HCT116 (cell line): ENCODE results near the gene MYH14. TPM values are rescaled to one million over a fixed set of nuclear protein-coding genes. Genes with fewer than 3 reads are reported as not detected.

Source experiments
- ATAC-seq: fragments of 200-7000 bp; cut with Tn5 transposase; 2 replicates; pipeline ENCODE4 v1.9.1; 2020; ENCODE audit warnings: mild to moderate bottlenecking, moderate library complexity
- BruUV-seq: library from RNA; stranded (reverse); fragments of 400-500 nt; replicated peaks from 2 replicates; lab custom pipeline; 2021; lab: Mats Ljungman, UMichigan
- CTCF ChIA-PET: fragments of 300-600 bp; sonication (Branson Sonifier 250); formaldehyde crosslinking; loops from one replicate; lab custom pipeline; 2021; ENCODE audit warnings: antibody characterized with exemption; lab: Charles Lee
- POLR2A ChIA-PET: fragments of 300-600, 350-600 bp; sonication (Branson Sonifier 250); formaldehyde crosslinking; loops from one replicate; lab custom pipeline; 2021; ENCODE audit warnings: antibody characterized with exemption; lab: Charles Lee
- RAD21 ChIA-PET, 2 experiments: fragments of 300-600 bp; sonication (Branson Sonifier 250); formaldehyde crosslinking; loops; one replicate each; lab custom pipeline; 2023; ENCODE audit warnings: low total read pairs in 2 of 2; ENCODE audit not compliant: uncharacterized antibody in 2 of 2, unreplicated experiment in 2 of 2, low non-redundant PET in 1 of 2; lab: Charles Lee
- DNase-seq: peaks from one replicate; pipeline ENCODE4 v3.0.0-alpha.2; 2010; ENCODE audit warnings: low read depth, low spot score
- H2AFZ ChIP-seq: fragments of 200-600 bp; shearing (Covaris generic), sonication (generic); 2 replicates; pipeline ENCODE4 v1.6.1; 2017; ENCODE audit warnings: low read depth, mixed run types, mixed read lengths, antibody characterized with exemption, low read length; ENCODE audit not compliant: poor library complexity, severe bottlenecking
- H3K27ac ChIP-seq: 2 replicates; pipeline ENCODE4 v1.5.1; 2012; ENCODE audit warnings: low read depth, low read length
- H3K27me3 ChIP-seq: fragments of 200-600 bp; sonication (generic); 2 replicates; pipeline ENCODE4 v1.6.1; 2016; ENCODE audit warnings: mixed run types, low read length, mixed read lengths; ENCODE audit not compliant: insufficient read depth
- H3K36me3 ChIP-seq, 2 experiments: fragments of 200-500 bp in 1 of 2; fragments of 200-600 bp in 1 of 2; sonication (Bioruptor generic) in 1 of 2; sonication (generic) in 1 of 2; 2 replicates each; pipeline versions ENCODE4 v1.5.1 to v1.6.1; 2014 to 2016; ENCODE audit warnings: low read length in 2 of 2, inconsistent platforms in 1 of 2, mixed read lengths in 1 of 2, mixed run types in 1 of 2; ENCODE audit not compliant: insufficient read depth in 2 of 2, control insufficient read depth in 1 of 2
- H3K4me1 ChIP-seq, 2 experiments: fragments of 200-600 bp in 1 of 2; sonication (generic) in 1 of 2; 2 replicates each; pipeline versions ENCODE4 v1.5.1 to v1.6.1; 2012 to 2017; ENCODE audit warnings: low read length in 2 of 2, inconsistent platforms in 1 of 2, mild to moderate bottlenecking in 1 of 2, mixed read lengths in 1 of 2, mixed run types in 1 of 2, moderate library complexity in 1 of 2; ENCODE audit not compliant: insufficient read depth in 2 of 2, control insufficient read depth in 1 of 2
- H3K4me2 ChIP-seq: fragments of 200-600 bp; sonication (generic); 2 replicates; pipeline ENCODE4 v1.6.1; 2017; ENCODE audit warnings: mixed run types, low read length, mixed read lengths
- H3K4me3 ChIP-seq, 2 experiments: fragments of 200-600 bp in 1 of 2; sonication (generic) in 1 of 2; replicated peaks in 1 of 2; 2 replicates each; pipeline ENCODE4 v1.5.1; 2011 to 2016; ENCODE audit warnings: low read length in 2 of 2, control low read depth in 1 of 2, low read depth in 1 of 2, mild to moderate bottlenecking in 1 of 2, mixed read lengths in 1 of 2, mixed run types in 1 of 2
- H3K79me2 ChIP-seq: fragments of 200-600 bp; sonication (generic); 2 replicates; pipeline ENCODE4 v1.6.1; 2017; ENCODE audit warnings: mild to moderate bottlenecking, mixed run types, low read length, moderate library complexity, mixed read lengths; ENCODE audit not compliant: insufficient read depth
- H3K9ac ChIP-seq: fragments of 200-600 bp; sonication (generic); 2 replicates; pipeline ENCODE4 v1.6.1; 2016; ENCODE audit warnings: low read length, mixed read lengths
- H3K9me2 ChIP-seq: fragments of 200-600 bp; sonication (generic), shearing (Covaris generic); 2 replicates; pipeline ENCODE4 v1.6.1; 2017; ENCODE audit warnings: mixed run types, mild to moderate bottlenecking, moderate library complexity; ENCODE audit not compliant: insufficient read depth
- H3K9me3 ChIP-seq, 2 experiments: fragments of 200-500 bp in 1 of 2; fragments of 200-600 bp in 1 of 2; sonication (Bioruptor generic) in 1 of 2; sonication (generic) in 1 of 2; 2 replicates each; pipeline ENCODE4 v1.6.1; 2014 to 2017; ENCODE audit warnings: low read length in 2 of 2, mixed read lengths in 2 of 2, inconsistent platforms in 1 of 2, low read depth in 1 of 2, mild to moderate bottlenecking in 1 of 2, mixed run types in 1 of 2, moderate library complexity in 1 of 2; ENCODE audit not compliant: control insufficient read depth in 1 of 2, insufficient read depth in 1 of 2
- H4K20me1 ChIP-seq: fragments of 200-600 bp; sonication (generic), shearing (Covaris generic); 2 replicates; pipeline ENCODE4 v1.6.1; 2017; ENCODE audit warnings: mixed run types, mild to moderate bottlenecking, moderate library complexity; ENCODE audit not compliant: insufficient read depth
- CEBPB ChIP-seq: IDR thresholded peaks from 2 replicates; pipeline ENCODE4 v1.6.1; 2012; ENCODE audit warnings: low read depth
- ELF1 ChIP-seq: IDR thresholded peaks from 2 replicates; pipeline ENCODE4 v1.6.1; 2012; ENCODE audit warnings: low read depth, borderline replicate concordance
- JUND ChIP-seq: IDR thresholded peaks from 2 replicates; pipeline ENCODE4 v1.6.1; 2012
- POLR2A ChIP-seq: IDR thresholded peaks from 2 replicates; pipeline ENCODE4 v1.7.0; 2011; ENCODE audit warnings: borderline replicate concordance; ENCODE audit not compliant: insufficient read depth, insufficient read length; ENCODE audit errors: extremely low read depth
- POLR2AphosphoS5 ChIP-seq: IDR thresholded peaks from 2 replicates; pipeline ENCODE4 v1.6.1; 2011; ENCODE audit warnings: mild to moderate bottlenecking, low read depth, low read length, moderate library complexity
- RAD21 ChIP-seq: IDR thresholded peaks from 2 replicates; pipeline ENCODE4 v1.6.1; 2012; ENCODE audit warnings: low read depth, mild to moderate bottlenecking
- SP1 ChIP-seq: IDR thresholded peaks from 2 replicates; pipeline ENCODE4 v1.6.1; 2012; ENCODE audit warnings: low read depth
- TCF7L2 ChIP-seq: IDR thresholded peaks from 2 replicates; pipeline ENCODE4 v1.7.0; 2011; ENCODE audit warnings: borderline replicate concordance, inconsistent platforms; ENCODE audit not compliant: insufficient read depth, insufficient read length; ENCODE audit errors: extremely low read depth
- intact Hi-C: fragments of 100-400 bp; cut with micrococcal nuclease; formaldehyde crosslinking; loops from 2 replicates; pipeline ENCODE4 v1.10.0; 2022
- total RNA-seq: library from RNA; stranded (reverse); gene quantifications from one replicate; pipeline ENCODE4 v1.2.1, GENCODE V29; 2021; ENCODE audit not compliant: unreplicated experiment
- TF ChIP-seq, protein P1 (sequence below): IDR thresholded peaks from 2 replicates; pipeline ENCODE4 v1.6.1; 2011; ENCODE audit warnings: mild to moderate bottlenecking, low read length, moderate library complexity; ENCODE audit not compliant: insufficient replicate concordance; ENCODE audit errors: extremely low read depth

Gene MYH14
- total RNA-seq, 1 experiment from 2014 or later = 60.1 TPM

DNA sequence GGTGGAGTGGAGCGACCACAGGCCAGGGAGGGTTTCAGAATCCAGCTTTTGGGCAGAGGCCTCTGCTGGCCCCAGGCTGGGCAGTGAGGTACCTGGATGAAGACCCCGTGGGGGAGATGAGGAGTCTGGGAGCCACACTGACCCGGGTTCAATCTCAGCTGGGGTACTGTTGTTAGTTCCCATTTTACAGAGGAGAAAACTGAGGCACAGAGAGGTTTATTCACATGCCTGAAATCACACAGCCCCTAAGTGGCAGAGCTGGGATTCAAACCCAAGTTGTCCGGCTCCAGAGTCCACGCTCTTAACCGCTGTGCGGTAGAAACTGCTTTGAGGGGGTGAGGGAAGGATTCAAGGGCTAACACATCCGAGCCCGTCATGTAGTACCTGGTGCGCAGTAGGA is 45.0 kb downstream of the MYH14 start:
- H3K27ac ChIP-seq = no peak overlapping the region
- CTCF ChIA-PET = no interaction called here
- BruUV-seq = no TSS peak
- 0 out of 4 replicates have a peak, but pooled peaks cover 0 to 5% of the 10 kb centered on the region in 2 experiments for H3K9me3 ChIP-seq
- H3K9me2 ChIP-seq = no peaks in the 10 kb centered on the region
- TF ChIP-seq, protein P1, sequence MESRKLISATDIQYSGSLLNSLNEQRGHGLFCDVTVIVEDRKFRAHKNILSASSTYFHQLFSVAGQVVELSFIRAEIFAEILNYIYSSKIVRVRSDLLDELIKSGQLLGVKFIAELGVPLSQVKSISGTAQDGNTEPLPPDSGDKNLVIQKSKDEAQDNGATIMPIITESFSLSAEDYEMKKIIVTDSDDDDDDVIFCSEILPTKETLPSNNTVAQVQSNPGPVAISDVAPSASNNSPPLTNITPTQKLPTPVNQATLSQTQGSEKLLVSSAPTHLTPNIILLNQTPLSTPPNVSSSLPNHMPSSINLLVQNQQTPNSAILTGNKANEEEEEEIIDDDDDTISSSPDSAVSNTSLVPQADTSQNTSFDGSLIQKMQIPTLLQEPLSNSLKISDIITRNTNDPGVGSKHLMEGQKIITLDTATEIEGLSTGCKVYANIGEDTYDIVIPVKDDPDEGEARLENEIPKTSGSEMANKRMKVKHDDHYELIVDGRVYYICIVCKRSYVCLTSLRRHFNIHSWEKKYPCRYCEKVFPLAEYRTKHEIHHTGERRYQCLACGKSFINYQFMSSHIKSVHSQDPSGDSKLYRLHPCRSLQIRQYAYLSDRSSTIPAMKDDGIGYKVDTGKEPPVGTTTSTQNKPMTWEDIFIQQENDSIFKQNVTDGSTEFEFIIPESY = no peak
- TF ChIP-seq TCF7L2 (no peak), CEBPB (no peak), ELF1 (no peak), POLR2AphosphoS5 (no peak), POLR2A (no peak), JUND (no peak), SP1 (no peak), RAD21 (no peak)
- TF ChIP-seq, all 23 proteins: peak for 0
- no peak for DNase-seq
- no peak for ATAC-seq
- Histone ChIP-seq H3K4me2 (no peak overlapping the region), H3K4me3 (no peak overlapping the region), H3K4me1 (no peaks in the 10 kb centered on the region), H2AFZ (no peak overlapping the region), H3K36me3 (peaks cover 0 to 12% of the 10 kb centered on the region in 2 experiments; a peak in 2 of 4 replicates), H3K27me3 (no peaks in the 10 kb centered on the region), H4K20me1 (no peaks in the 10 kb centered on the region), H3K9ac (no peak overlapping the region), H3K79me2 (no peaks in the 10 kb centered on the region)
- RAD21 ChIA-PET = no interaction called here
- POLR2A ChIA-PET = no interaction called here
- intact Hi-C loops = no loop called here
